HG02798 (cell line): Measurements from ENCODE around the gene MYOD1.

Experiments used
- ATAC-seq: cut with Tn5 transposase; IDR thresholded peaks from one replicate; pipeline ENCODE4 v1.9.1; 2021; ENCODE audit warnings: mild to moderate bottlenecking; ENCODE audit not compliant: unreplicated experiment, poor library complexity

MYOD1 gene

GRCh38 chr11:17730608-17731462 lies 11.5 kb downstream of the MYOD1 start:
- ATAC-seq = peak; percentile 80

- no peak for ATAC-seq
Observed at GRCh38 chr11:17733261-17733660, 13.9 kb downstream of the MYOD1 start.

GRCh38 chr11:17734418-17734911 lies 15.1 kb downstream of the MYOD1 start, which contains the start of gene KCNC1:
Gene KCNC1 (plus strand): TSS chr11:17734781. CDS start chr11:17736003, 1,222 bp downstream.
- ATAC-seq = peak; percentile 19

GRCh38 chr11:17734986-17735817 lies 15.8 kb downstream of the MYOD1 start:
- peak; percentile 51 for ATAC-seq

GRCh38 chr11:17735818-17736578 lies 16.6 kb downstream of the MYOD1 start:
- no peak for ATAC-seq

GRCh38 chr11:17736579-17736893 lies 17.2 kb downstream of the MYOD1 start:
- no peak for ATAC-seq

- no peak for ATAC-seq
Observed at GRCh38 chr11:17736930-17737817, 17.8 kb downstream of the MYOD1 start.

GRCh38 chr11:17738151-17738973 lies 19.0 kb downstream of the MYOD1 start:
- ATAC-seq = no peak

- ATAC-seq = no peak
Observed at GRCh38 chr11:17739945-17740338, 20.6 kb downstream of the MYOD1 start.

- ATAC-seq = no peak
Observed at GRCh38 chr11:17740649-17741235, 21.4 kb downstream of the MYOD1 start.

GRCh38 chr11:17741487-17741886 lies 22.1 kb downstream of the MYOD1 start:
- ATAC-seq = no peak

- no peak for ATAC-seq
Observed at GRCh38 chr11:17742019-17742418, 22.6 kb downstream of the MYOD1 start.

- ATAC-seq = no peak
Observed at GRCh38 chr11:17743026-17743807, 23.8 kb downstream of the MYOD1 start.

- ATAC-seq = no peak
Observed at GRCh38 chr11:17743808-17744119, 24.4 kb downstream of the MYOD1 start.

- ATAC-seq = no peak
Observed at GRCh38 chr11:17744151-17744940, 25.0 kb downstream of the MYOD1 start.

- ATAC-seq = no peak
Observed at GRCh38 chr11:17745023-17745772, 25.8 kb downstream of the MYOD1 start.
